Left ventricle myocardium inferior (tissue), 1 donor: ENCODE measurements around the gene TMEM171. TPM values are rescaled to one million over a fixed set of nuclear protein-coding genes. Genes with fewer than 3 reads are reported as not detected.

ENCODE experiments used
- DNase-seq: peaks from one replicate; pipeline ENCODE4 v3.0.0-alpha.2; 2020
- H3K27ac ChIP-seq: fragments of 200-600 bp; replicated peaks from 2 replicates; pipeline ENCODE4 v1.8.0; 2021
- H3K27me3 ChIP-seq: fragments of 200-600 bp; 2 replicates; pipeline ENCODE4 v1.8.0; 2021; ENCODE audit warnings: low read depth
- H3K36me3 ChIP-seq: fragments of 200-600 bp; 2 replicates; pipeline ENCODE4 v1.8.0; 2021
- H3K4me1 ChIP-seq: fragments of 200-600 bp; 2 replicates; pipeline ENCODE4 v1.8.0; 2021
- H3K4me3 ChIP-seq: fragments of 200-600 bp; 2 replicates; pipeline ENCODE4 v1.8.0; 2021; ENCODE audit warnings: mild to moderate bottlenecking, moderate library complexity
- H3K9me3 ChIP-seq: fragments of 200-600 bp; replicated peaks from 2 replicates; pipeline ENCODE4 v1.8.0; 2021
- CTCF ChIP-seq: fragments of 200-600 bp; IDR thresholded peaks from 2 replicates; pipeline ENCODE4 v1.8.0; 2021; ENCODE audit warnings: antibody characterized with exemption, mild to moderate bottlenecking, borderline replicate concordance
- intact Hi-C: fragments of 100-400 bp; cut with micrococcal nuclease; formaldehyde crosslinking; loops from one replicate; pipeline ENCODE4 v1.11.0; 2022
- total RNA-seq: library from RNA; stranded (reverse); fragmentation: NEBNext Ultra II Directional; extraction: Animal tissue kit (Norgen Biotek cat#: 25700); gene quantifications from one replicate; pipeline ENCODE4 v1.2.1, GENCODE V29; 2021
- donor health status: DM: no; HTN: yes; CAD: no; lungs with severe emphysema.

The TMEM171 gene
- total RNA-seq, 1 donor from 2014 or later = not detected

GRCh38 chr5:73172951-73173350 lies 52.6 kb downstream of the TMEM171 start, which contains the start of gene TMEM174:
TMEM174 (plus strand) TSS chr5:73173193; CDS start chr5:73173244, 51 bp downstream.
- Histone ChIP-seq H3K36me3 (no peaks in the 10 kb centered on the region), H3K4me1 (no peaks in the 10 kb centered on the region), H3K27me3 (peaks cover 74% of the 10 kb centered on the region), H3K27ac (no peak within 1 kb of the TSS), H3K4me3 (no peak within 1 kb of the TSS), H3K9me3 (no peaks in the 10 kb centered on the region)
- no peak for TF ChIP-seq CTCF
- no peak for DNase-seq
- intact Hi-C loops = no loop called here

DNA sequence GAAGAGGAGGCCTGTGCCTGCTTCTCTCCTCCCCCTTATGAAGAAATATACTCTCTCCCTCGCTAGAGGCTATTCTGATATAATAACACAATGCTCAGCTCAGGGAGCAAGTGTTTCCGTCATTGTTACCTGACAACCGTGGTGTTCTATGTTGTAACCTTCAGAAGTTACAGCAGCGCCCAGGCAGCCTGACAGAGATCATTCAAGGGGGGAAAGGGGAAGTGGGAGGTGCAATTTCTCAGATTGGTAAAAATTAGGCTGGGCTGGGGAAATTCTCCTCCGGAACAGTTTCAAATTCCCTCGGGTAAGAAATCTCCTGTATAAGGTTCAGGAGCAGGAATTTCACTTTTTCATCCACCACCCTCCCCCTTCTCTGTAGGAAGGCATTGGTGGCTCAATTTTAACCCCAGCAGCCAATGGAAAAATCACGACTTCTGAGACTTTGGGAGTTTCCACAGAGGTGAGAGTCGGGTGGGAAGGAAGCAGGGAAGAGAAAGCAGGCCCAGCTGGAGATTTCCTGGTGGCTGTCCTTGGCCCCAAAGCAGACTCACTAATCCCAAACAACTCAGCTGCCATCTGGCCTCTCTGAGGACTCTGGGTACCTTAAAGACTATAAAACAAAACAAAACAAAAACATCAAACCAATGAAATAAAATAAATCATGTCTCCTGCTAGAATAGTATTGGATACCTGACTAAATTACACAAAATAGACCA lies 53.9 kb downstream of the TMEM171 start:
- Histone ChIP-seq H3K4me3 (no peak overlapping the region), H3K27ac (no peak overlapping the region), H3K4me1 (no peaks in the 10 kb centered on the region), H3K9me3 (no peaks in the 10 kb centered on the region), H3K27me3 (peaks cover 76% of the 10 kb centered on the region), H3K36me3 (no peaks in the 10 kb centered on the region)
- intact Hi-C loops = no loop called here
- TF ChIP-seq CTCF = no peak
- DNase-seq = no peak

DNA sequence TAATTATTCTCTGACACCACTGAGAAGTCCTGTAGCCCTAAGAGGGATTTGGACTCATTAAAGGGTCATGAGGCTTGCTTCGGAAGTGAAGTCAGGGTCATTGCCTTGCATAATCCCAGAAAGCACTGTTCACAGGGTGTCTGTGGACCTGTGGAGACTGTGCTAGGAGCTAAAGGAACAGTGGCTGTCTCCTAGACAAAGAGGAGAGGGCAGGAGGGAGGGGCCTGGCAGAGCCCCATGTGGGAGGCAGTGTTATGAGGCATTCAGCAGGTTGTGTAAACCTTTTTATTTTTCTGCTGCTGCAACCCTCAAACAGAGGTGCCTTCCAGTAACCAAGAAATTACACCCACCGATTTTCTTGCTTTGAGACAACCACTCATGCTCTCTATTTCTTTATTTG lies 55.9 kb downstream of the TMEM171 start:
- H3K36me3 ChIP-seq = no peaks in the 10 kb centered on the region
- DNase-seq = no peak
- no peak overlapping the region for H3K27ac ChIP-seq
- H3K27me3 ChIP-seq = peaks cover 69% of the 10 kb centered on the region
- no peak overlapping the region for H3K4me3 ChIP-seq
- H3K4me1 ChIP-seq = no peaks in the 10 kb centered on the region
- no peak for TF ChIP-seq CTCF
- H3K9me3 ChIP-seq = no peaks in the 10 kb centered on the region
- intact Hi-C loops = no loop called here

GRCh38 chr5:73178265-73178664 lies 57.9 kb downstream of the TMEM171 start:
- Histone ChIP-seq H3K4me1 (no peaks in the 10 kb centered on the region), H3K4me3 (no peak overlapping the region), H3K27me3 (peaks cover 63% of the 10 kb centered on the region), H3K27ac (no peak overlapping the region), H3K9me3 (no peaks in the 10 kb centered on the region), H3K36me3 (no peaks in the 10 kb centered on the region)
- no peak for TF ChIP-seq CTCF
- intact Hi-C loops = no loop called here
- DNase-seq = no peak

- DNase-seq = no peak
- TF ChIP-seq CTCF = no peak
- Histone ChIP-seq H3K27ac (no peak overlapping the region), H3K36me3 (no peaks in the 10 kb centered on the region), H3K4me3 (no peak overlapping the region), H3K9me3 (peaks cover 9% of the 10 kb centered on the region), H3K27me3 (peaks cover 63% of the 10 kb centered on the region), H3K4me1 (no peaks in the 10 kb centered on the region)
- intact Hi-C loops = no loop called here
Observed at GRCh38 chr5:73179730-73180129, 59.4 kb downstream of the TMEM171 start.
